MM.1S (cell line): ENCODE data around the gene DENND4A.
A peak's percentile ranks its signal among the peaks of the same experiment; 100 is the strongest.

ENCODE experiments used
- DNase-seq: peaks from one replicate; pipeline ENCODE4 v3.0.0-alpha.2; 2015
- H2AFZ ChIP-seq: fragments of 300-600 bp; sonication (generic); 2 replicates; pipeline ENCODE4 v1.6.0; 2016; ENCODE audit warnings: antibody characterized with exemption, low read length
- H3F3A ChIP-seq: fragments of 300-600 bp; sonication (generic); 2 replicates; pipeline ENCODE4 v1.6.1; 2016; ENCODE audit warnings: mild to moderate bottlenecking, antibody characterized with exemption, low read length, moderate library complexity, mixed read lengths; ENCODE audit not compliant: insufficient read depth
- H3K27ac ChIP-seq: fragments of 300-600 bp; sonication (generic); 2 replicates; pipeline ENCODE4 v1.5.1; 2016; ENCODE audit warnings: mild to moderate bottlenecking, low read length
- H3K27me3 ChIP-seq: fragments of 300-600 bp; sonication (generic); replicated peaks from 2 replicates; pipeline ENCODE4 v1.6.0; 2016; ENCODE audit warnings: low read length; ENCODE audit not compliant: insufficient read depth
- H3K36me3 ChIP-seq: fragments of 300-600 bp; sonication (generic); replicated peaks from 2 replicates; pipeline ENCODE4 v1.6.1; 2016; ENCODE audit warnings: mild to moderate bottlenecking, low read length, mixed read lengths; ENCODE audit not compliant: insufficient read depth
- H3K4me1 ChIP-seq: fragments of 300-600 bp; sonication (generic); 2 replicates; pipeline ENCODE4 v1.6.1; 2016; ENCODE audit warnings: low read length, mixed read lengths
- H3K4me2 ChIP-seq: fragments of 300-600 bp; sonication (generic); 2 replicates; pipeline ENCODE4 v1.6.0; 2016; ENCODE audit warnings: low read depth, low read length
- H3K4me3 ChIP-seq: fragments of 300-600 bp; sonication (generic); 2 replicates; pipeline ENCODE4 v1.5.1; 2016; ENCODE audit warnings: low read length, mixed read lengths
- H3K79me2 ChIP-seq: fragments of 300-600 bp; sonication (generic); 2 replicates; pipeline ENCODE4 v1.6.1; 2016; ENCODE audit warnings: mixed run types, low read length, mixed read lengths
- H3K9ac ChIP-seq: fragments of 300-600 bp; sonication (generic); 2 replicates; pipeline ENCODE4 v1.6.1; 2016; ENCODE audit warnings: low read length, mixed read lengths
- H3K9me2 ChIP-seq: fragments of 300-600 bp; sonication (generic); replicated peaks from 2 replicates; pipeline ENCODE4 v1.6.1; 2016; ENCODE audit warnings: mild to moderate bottlenecking, low read length, mixed read lengths; ENCODE audit not compliant: insufficient read depth
- H3K9me3 ChIP-seq: fragments of 300-600 bp; sonication (generic); replicated peaks from 2 replicates; pipeline ENCODE4 v1.6.1; 2016; ENCODE audit warnings: mild to moderate bottlenecking, low read length, mixed read lengths; ENCODE audit not compliant: insufficient read depth
- H4K20me1 ChIP-seq: fragments of 300-600 bp; sonication (generic); 2 replicates; pipeline ENCODE4 v1.6.1; 2016; ENCODE audit warnings: mild to moderate bottlenecking, low read length, moderate library complexity, mixed read lengths; ENCODE audit not compliant: insufficient read depth
- CTCF ChIP-seq: fragments of 300-600 bp; sonication (generic); IDR thresholded peaks from 2 replicates; pipeline ENCODE4 v1.5.1; 2016; ENCODE audit warnings: antibody characterized with exemption, low read length, mixed read lengths
- EZH2 ChIP-seq: fragments of 300-600 bp; sonication (generic); optimal IDR thresholded peaks from 2 replicates; pipeline ENCODE3; 2017; ENCODE audit warnings: low read depth, mild to moderate bottlenecking, antibody characterized with exemption, low read length, mixed read lengths
- EZH2phosphoT487 ChIP-seq: fragments of 300-600 bp; sonication (generic); IDR thresholded peaks from 2 replicates; pipeline ENCODE4 v1.6.1; 2018; ENCODE audit warnings: antibody characterized with exemption, low read length

Gene DENND4A

GRCh38 chr15:65638681-65639089, 153.4 kb downstream of the DENND4A start:
- no peak overlapping the region for H3K27ac ChIP-seq
- peaks cover 13% of the 10 kb centered on the region for H3K4me1 ChIP-seq
- no peak overlapping the region for H3K4me3 ChIP-seq
- H3K79me2 ChIP-seq = no peaks in the 10 kb centered on the region
- H2AFZ ChIP-seq = no peak overlapping the region
- DNase-seq = peak; percentile 67
- TF ChIP-seq EZH2phosphoT487 (no peak), CTCF (peak; percentile 84), EZH2 (no peak)
- H3K36me3 ChIP-seq = no peaks in the 10 kb centered on the region
- no peaks in the 10 kb centered on the region for H3F3A ChIP-seq
- H3K9me2 ChIP-seq = no peaks in the 10 kb centered on the region
- peak overlapping the region; percentile 29 for H3K4me2 ChIP-seq
- H3K27me3 ChIP-seq = no peaks in the 10 kb centered on the region
- H3K9me3 ChIP-seq = no peaks in the 10 kb centered on the region
- H3K9ac ChIP-seq = no peak overlapping the region
- no peaks in the 10 kb centered on the region for H4K20me1 ChIP-seq

GRCh38 chr15:65638109-65638508, 154.0 kb downstream of the DENND4A start:
- no peaks in the 10 kb centered on the region for H3K36me3 ChIP-seq
- no peaks in the 10 kb centered on the region for H4K20me1 ChIP-seq
- H3K9ac ChIP-seq = no peak overlapping the region
- H3K4me3 ChIP-seq = no peak overlapping the region
- no peaks in the 10 kb centered on the region for H3F3A ChIP-seq
- no peak overlapping the region for H3K27ac ChIP-seq
- H3K4me2 ChIP-seq = peak overlapping the region; percentile 29; the same call in 1 of the 2 replicates
- no peak for DNase-seq
- TF ChIP-seq CTCF = no peak
- no peak for TF ChIP-seq EZH2
- TF ChIP-seq EZH2phosphoT487 = no peak
- H3K9me3 ChIP-seq = no peaks in the 10 kb centered on the region
- H2AFZ ChIP-seq = no peak overlapping the region
- no peaks in the 10 kb centered on the region for H3K9me2 ChIP-seq
- H3K4me1 ChIP-seq = peaks cover 16% of the 10 kb centered on the region
- no peaks in the 10 kb centered on the region for H3K27me3 ChIP-seq
- H3K79me2 ChIP-seq = no peaks in the 10 kb centered on the region

GRCh38 chr15:65634356-65634755, 157.7 kb downstream of the DENND4A start:
- no peak for DNase-seq
- H2AFZ ChIP-seq = no peak overlapping the region
- peaks cover 7% of the 10 kb centered on the region; the same call in 1 of the 2 replicates for H3K27me3 ChIP-seq
- H3K4me2 ChIP-seq = no peak overlapping the region
- TF ChIP-seq EZH2phosphoT487 (no peak), EZH2 (no peak), CTCF (no peak)
- H3K4me3 ChIP-seq = no peak overlapping the region
- no peaks in the 10 kb centered on the region for H3K36me3 ChIP-seq
- H3K9me2 ChIP-seq = no peaks in the 10 kb centered on the region
- no peaks in the 10 kb centered on the region for H4K20me1 ChIP-seq
- peaks cover 38% of the 10 kb centered on the region for H3K4me1 ChIP-seq
- H3F3A ChIP-seq = peaks cover 4% of the 10 kb centered on the region; the same call in 1 of the 2 replicates
- no peaks in the 10 kb centered on the region for H3K79me2 ChIP-seq
- H3K9ac ChIP-seq = no peak overlapping the region
- H3K27ac ChIP-seq = no peak overlapping the region
- no peaks in the 10 kb centered on the region for H3K9me3 ChIP-seq
